GM13977 (cell line): ENCODE data around the gene IRF2BP2.
"Not testable (repeated sequence)": the region's sequence is repeated elsewhere in the genome, so short reads cannot be mapped to it uniquely, and the experiment has no call there.

Experiments
- DNase-seq: peaks from one replicate; pipeline ENCODE4 v3.0.0; 2012; ENCODE audit warnings: low spot score
- in situ Hi-C: fragments of 300-500 bp; cut with MboI; formaldehyde crosslinking; loops from one replicate; pipeline ENCODE4 v1.12.0; 2022; ENCODE audit warnings: low sequenced_read_pairs, low pct_unique_long_range_greater_than_20kb, mixed read lengths, inconsistent platforms; ENCODE audit not compliant: unreplicated experiment
- TF ChIP-seq, protein P1 (sequence below): IDR thresholded peaks from 2 replicates; pipeline ENCODE4 v1.5.1; 2012; ENCODE audit warnings: mild to moderate bottlenecking, control low read depth; ENCODE audit not compliant: insufficient read depth; ENCODE audit errors: extremely low read depth, missing control alignments

The IRF2BP2 gene

DNA sequence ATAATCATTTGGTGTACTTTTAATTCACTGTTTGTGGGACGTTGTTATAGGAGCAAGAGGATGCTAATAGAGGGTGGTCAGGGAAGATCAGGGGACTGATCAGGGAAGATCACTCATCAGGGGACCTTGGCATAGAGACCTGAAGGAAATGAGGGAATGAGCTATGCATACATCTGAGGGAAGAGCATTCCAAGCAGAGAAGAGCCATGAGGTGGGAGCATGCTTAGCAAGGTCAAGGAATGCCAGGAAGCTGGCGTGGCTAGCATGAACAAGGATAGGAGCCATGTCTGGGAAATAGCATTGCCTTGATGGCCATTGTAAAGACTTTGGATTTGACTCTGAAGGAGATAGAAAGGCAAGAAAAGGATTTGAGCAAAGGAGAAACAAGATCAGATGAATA is 14.1 kb downstream of the IRF2BP2 start:
- TF ChIP-seq, protein P1, sequence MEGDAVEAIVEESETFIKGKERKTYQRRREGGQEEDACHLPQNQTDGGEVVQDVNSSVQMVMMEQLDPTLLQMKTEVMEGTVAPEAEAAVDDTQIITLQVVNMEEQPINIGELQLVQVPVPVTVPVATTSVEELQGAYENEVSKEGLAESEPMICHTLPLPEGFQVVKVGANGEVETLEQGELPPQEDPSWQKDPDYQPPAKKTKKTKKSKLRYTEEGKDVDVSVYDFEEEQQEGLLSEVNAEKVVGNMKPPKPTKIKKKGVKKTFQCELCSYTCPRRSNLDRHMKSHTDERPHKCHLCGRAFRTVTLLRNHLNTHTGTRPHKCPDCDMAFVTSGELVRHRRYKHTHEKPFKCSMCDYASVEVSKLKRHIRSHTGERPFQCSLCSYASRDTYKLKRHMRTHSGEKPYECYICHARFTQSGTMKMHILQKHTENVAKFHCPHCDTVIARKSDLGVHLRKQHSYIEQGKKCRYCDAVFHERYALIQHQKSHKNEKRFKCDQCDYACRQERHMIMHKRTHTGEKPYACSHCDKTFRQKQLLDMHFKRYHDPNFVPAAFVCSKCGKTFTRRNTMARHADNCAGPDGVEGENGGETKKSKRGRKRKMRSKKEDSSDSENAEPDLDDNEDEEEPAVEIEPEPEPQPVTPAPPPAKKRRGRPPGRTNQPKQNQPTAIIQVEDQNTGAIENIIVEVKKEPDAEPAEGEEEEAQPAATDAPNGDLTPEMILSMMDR: no peak
- DNase-seq: no peak
- in situ Hi-C loops: loop anchor here (10.0 kb wide), 2 partner anchors 91 to 489 kb away; no protein-coding TSS in a partner anchor

GRCh38 chr1:234594575-234594974 is 15.4 kb downstream of the IRF2BP2 start:
- in situ Hi-C loops: loop anchor here (10.0 kb wide), 2 partner anchors 90 to 490 kb away; no protein-coding TSS in a partner anchor
- not testable (repeated sequence) for DNase-seq

- in situ Hi-C loops: loop anchor here (10.0 kb wide), 2 partner anchors 89 to 491 kb away; no protein-coding TSS in a partner anchor
These were observed 16.0 kb downstream of the IRF2BP2 start for GRCh38 chr1:234593771-234594504.

DNA sequence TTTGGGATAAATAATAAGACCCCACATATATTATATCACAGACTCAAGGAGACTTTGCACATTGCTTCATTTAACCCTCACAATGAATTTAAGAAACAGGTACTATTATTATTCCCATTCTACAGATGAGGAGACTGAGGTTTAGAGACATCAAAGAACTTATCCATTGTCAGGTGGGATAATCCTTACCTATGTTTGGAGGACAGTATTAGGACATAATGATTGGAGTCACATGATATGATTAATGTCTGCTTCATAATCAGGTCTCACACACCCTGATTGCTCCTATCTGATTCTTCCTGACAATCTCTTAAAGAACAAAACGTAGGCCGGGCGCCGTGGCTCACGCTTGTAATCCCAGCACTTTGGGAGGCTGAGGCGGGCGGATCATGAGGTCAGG is 16.9 kb downstream of the IRF2BP2 start:
- TF ChIP-seq, protein P1: no peak

More at GRCh38 chr1:234593771-234594504, 16.0 kb downstream of the IRF2BP2 start:
- DNase-seq: no peak
- TF ChIP-seq, protein P1: no peak

DNA sequence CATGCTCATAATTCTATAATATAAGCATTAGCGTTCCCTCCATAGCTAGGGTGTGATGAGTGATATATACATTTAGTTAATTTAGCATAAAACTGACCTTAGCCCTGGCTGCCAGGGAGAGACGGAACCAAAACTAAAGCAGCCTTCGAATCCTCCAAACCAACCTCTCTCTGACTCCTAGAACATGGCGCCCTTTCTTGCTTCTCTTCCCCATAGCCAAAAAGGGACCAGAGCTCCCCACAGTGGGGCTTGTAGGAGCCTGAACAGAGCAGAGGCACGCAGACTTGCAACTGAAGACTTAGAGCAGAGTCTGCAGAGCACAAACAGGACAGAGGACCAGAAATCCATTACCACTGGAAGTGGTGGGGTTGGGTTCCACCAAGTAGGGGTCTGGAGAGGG is 17.7 kb downstream of the IRF2BP2 start:
- no peak for DNase-seq
- TF ChIP-seq, protein P1: no peak
- in situ Hi-C loops: loop anchor here (10.0 kb wide), 2 partner anchors 87 to 493 kb away; no protein-coding TSS in a partner anchor

More for the DNA sequence above, 16.9 kb downstream of the IRF2BP2 start:
- no peak for DNase-seq
- in situ Hi-C loops: loop anchor here (10.0 kb wide), 2 partner anchors 88 to 492 kb away; no protein-coding TSS in a partner anchor

DNA sequence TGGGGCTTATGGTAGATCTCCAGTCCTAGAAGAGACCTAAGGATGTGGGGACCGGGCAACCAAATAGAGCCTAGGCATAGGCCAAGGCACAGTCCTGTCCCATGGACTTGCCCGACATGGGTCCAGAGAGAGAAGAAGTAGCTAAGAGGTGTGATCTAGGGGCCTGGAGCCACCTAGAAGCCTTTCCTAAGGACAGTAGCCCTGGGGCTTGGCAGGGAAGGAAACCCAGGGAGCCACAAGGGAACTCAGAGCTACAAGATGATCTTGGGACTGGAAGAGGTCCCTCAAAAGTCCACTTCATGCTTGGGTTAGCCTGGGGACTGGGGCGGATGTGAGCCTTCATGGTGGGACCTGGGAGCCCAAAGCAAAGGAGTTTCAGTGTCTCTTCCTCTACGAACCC is 18.8 kb downstream of the IRF2BP2 start:
- DNase-seq: no peak
- in situ Hi-C loops: loop anchor here (10.0 kb wide), 2 partner anchors 86 to 494 kb away; no protein-coding TSS in a partner anchor
- TF ChIP-seq, protein P1: no peak
